GM19455 (cell line): ENCODE data around the gene STPG4.

ENCODE experiments used
- ATAC-seq: cut with Tn5 transposase; IDR thresholded peaks from one replicate; pipeline ENCODE4 v1.9.1; 2021; ENCODE audit not compliant: unreplicated experiment

The STPG4 gene

GRCh38 chr2:47037678-47038077, 117.4 kb downstream of the STPG4 start:
- no peak for ATAC-seq
